K562 (cell line): ENCODE results near the gene IKZF4. TPM values are rescaled to one million over a fixed set of nuclear protein-coding genes. Genes with fewer than 3 reads are reported as not detected.

Source experiments
- AFF1 ChIP-seq, 2 experiments: fragments of 450-650 bp; IDR thresholded peaks; 2 replicates each; pipeline ENCODE4 v1.6.1; 2018; ENCODE audit warnings: mild to moderate bottlenecking in 2 of 2, low read depth in 1 of 2; ENCODE audit not compliant: partially characterized antibody in 2 of 2
- ARID2 ChIP-seq: fragments of 450-650 bp; IDR thresholded peaks from 2 replicates; pipeline ENCODE4 v1.6.1; 2017; ENCODE audit warnings: antibody characterized with exemption, mild to moderate bottlenecking
- CHD1 ChIP-seq: fragments of 200-600 bp; sonication (generic); IDR thresholded peaks from one replicate; pipeline ENCODE4 v1.6.1; 2012; ENCODE audit warnings: mild to moderate bottlenecking, moderate library complexity, low read length, inconsistent platforms
- DDX20 ChIP-seq: fragments of 450-650 bp; IDR thresholded peaks from 2 replicates; pipeline ENCODE4 v1.6.1; 2016; ENCODE audit warnings: missing genetic modification characterization, low read depth, mild to moderate bottlenecking, missing compliant biosample characterization, moderate library complexity
- ELK3 ChIP-seq: fragments of 450-650 bp; formaldehyde crosslinking; IDR thresholded peaks from 2 replicates; pipeline ENCODE4 v1.4.0; 2020; ENCODE audit warnings: mild to moderate bottlenecking
- FOXA3 ChIP-seq, 2 experiments: fragments of 450-650 bp in 1 of 2; sonication (generic) in 1 of 2; formaldehyde crosslinking; IDR thresholded peaks in 1 of 2; conservative IDR thresholded peaks in 1 of 2; 2 replicates each; pipeline versions ENCODE4 v1.4.0 to v1.8.0; 2020 to 2022; ENCODE audit warnings: mild to moderate bottlenecking in 2 of 2, missing genetic modification reagents in 1 of 2
- KDM2B ChIP-seq: fragments of 250-450 bp; sonication (Bioruptor Pico); IDR thresholded peaks from 2 replicates; pipeline ENCODE4 v1.8.0; 2021; ENCODE audit warnings: mild to moderate bottlenecking, moderate library complexity
- KHSRP ChIP-seq: fragments of 450-650 bp; IDR thresholded peaks from 2 replicates; pipeline ENCODE4 v1.6.1; 2017
- MCM7 ChIP-seq, 2 experiments: fragments of 450-650 bp; IDR thresholded peaks; 2 replicates each; pipeline ENCODE4 v1.6.1; 2016 to 2018
- RBBP5 ChIP-seq: fragments of 200-600 bp; sonication (generic); IDR thresholded peaks from 2 replicates; pipeline ENCODE4 v1.6.1; 2012; ENCODE audit warnings: borderline replicate concordance, mild to moderate bottlenecking, low read length, control low read depth, inconsistent platforms; ENCODE audit not compliant: insufficient read depth, poor library complexity, severe bottlenecking
- RCOR1 ChIP-seq, 2 experiments: IDR thresholded peaks; 2 replicates each; pipeline ENCODE4 v1.6.1; 2012; ENCODE audit warnings: low read depth in 2 of 2, low read length in 2 of 2, borderline replicate concordance in 1 of 2, improper control_type of control experiment in 1 of 2
- SETDB1 ChIP-seq: IDR thresholded peaks from one replicate; pipeline ENCODE4 v1.6.1; 2012; ENCODE audit warnings: low read length, control low read depth, inconsistent platforms
- STAT6 ChIP-seq: sonication (generic); formaldehyde crosslinking; IDR thresholded peaks from 2 replicates; pipeline ENCODE4 v1.8.1; 2023; ENCODE audit warnings: mild to moderate bottlenecking, missing genetic modification reagents
- ZNF12 ChIP-seq: sonication (generic); formaldehyde crosslinking; IDR thresholded peaks from 2 replicates; pipeline ENCODE4 v1.4.0; 2020; ENCODE audit warnings: mild to moderate bottlenecking, missing genetic modification reagents
- ZNF184 ChIP-seq: sonication (generic); formaldehyde crosslinking; IDR thresholded peaks from 2 replicates; pipeline ENCODE4 v1.5.0; 2020; ENCODE audit warnings: missing genetic modification reagents
- ZNF512 ChIP-seq: IDR thresholded peaks from 2 replicates; pipeline ENCODE4 v1.6.1; 2016; ENCODE audit warnings: missing genetic modification characterization, missing compliant biosample characterization
- ZNF583 ChIP-seq: fragments of 250-450 bp; sonication (Bioruptor Pico); IDR thresholded peaks from 2 replicates; pipeline ENCODE4 v1.4.0; 2020
- polyA plus RNA-seq, 8 experiments: library from polyadenylated mRNA; depleted of rRNA in 4 of 8; stranded (reverse) in 5 of 8; unstranded in 3 of 8; fragments of >200 nt; fragmentation: Nextera tagmentation in 2 of 8; fragmentation: Illumina TruSeq in 1 of 8; extraction: Ambion mirVana in 2 of 8; extraction: Trizol in 1 of 8; gene quantifications; 2 replicates each; pipeline versions ENCODE4 v1.2.1 to v1.2.3, GENCODE V29; 2011 to 2014; ENCODE audit warnings: inconsistent platforms in 1 of 8, missing spikeins in 1 of 8
- total RNA-seq, 7 experiments: library from RNA; depleted of rRNA in 6 of 7; stranded (reverse); fragments of >200 nt in 6 of 7; fragmentation: Illumina TruSeq in 2 of 7; extraction: Trizol in 2 of 7; gene quantifications; 2 replicates each; pipeline versions ENCODE4 v1.2.1 to v1.2.3, GENCODE V29; 2011 to 2021; ENCODE audit warnings: low replicate concordance in 1 of 7

IKZF4 gene
- total and polyA plus RNA-seq, 9 of the 15 experiments (the other 6 are each of a cell fraction or from before 2014, with no cell fraction given) = 1.9 to 16.3 (median 3.6) TPM

- TF ChIP-seq AFF1 (IDR thresholded peaks at IDR 0.05; ENCODE audit: low read depth in 1 of 2, partially characterized antibody in 2 of 2) (peak; percentile 92 to 94), ZNF12 (CRISPR knock-in tag) (peak; percentile 20; the same call in 1 of the 2 replicates), ZNF184 (CRISPR knock-in tag) (no peak), ZNF512 (tag) (no peak), DDX20 (tag) (peak; percentile 79), KDM2B (CRISPR knock-in tag) (peak; percentile 30; the same call in 1 of the 2 replicates), SETDB1 (no peak), RCOR1 (IDR thresholded peaks at IDR 0.05; ENCODE audit: borderline replicate concordance in 1 of 2, low read depth in 2 of 2, low read length in 2 of 2) (peak in 1 of 2 experiments; percentile 7; a peak in 1 of 4 replicates), ZNF583 (no peak), KHSRP (peak; percentile 20; the same call in 1 of the 2 replicates), ARID2 (no peak), MCM7 (IDR thresholded peaks at IDR 0.05) (peak in 1 of 2 experiments; percentile 39; a peak in 1 of 4 replicates), STAT6 (CRISPR knock-in tag) (peak; percentile 93; the same call in 1 of the 2 replicates), ELK3 (no peak), RBBP5 (peak; percentile 75), CHD1 (peak; percentile 97), FOXA3 (CRISPR knock-in tag; conservative IDR thresholded peaks at IDR 0.05 in 1 of 2, IDR thresholded peaks at IDR 0.05 in 1 of 2) (0 out of 4 replicates have a peak, but pooled peaks of 1 of the 2 experiments have one; percentile 35)
Measured at GRCh38 chr12:56041552-56042429, 20.9 kb downstream of the IKZF4 start, which contains the start of gene RPS26 (continued).
